Measurements from ENCODE around the gene ASXL3. TPM values are rescaled to one million over a fixed set of nuclear protein-coding genes. Genes with fewer than 3 reads are reported as not detected.

The ASXL3 gene
- polyA plus RNA-seq, 2 donors = 0.02 to 0.06 TPM

DNA sequence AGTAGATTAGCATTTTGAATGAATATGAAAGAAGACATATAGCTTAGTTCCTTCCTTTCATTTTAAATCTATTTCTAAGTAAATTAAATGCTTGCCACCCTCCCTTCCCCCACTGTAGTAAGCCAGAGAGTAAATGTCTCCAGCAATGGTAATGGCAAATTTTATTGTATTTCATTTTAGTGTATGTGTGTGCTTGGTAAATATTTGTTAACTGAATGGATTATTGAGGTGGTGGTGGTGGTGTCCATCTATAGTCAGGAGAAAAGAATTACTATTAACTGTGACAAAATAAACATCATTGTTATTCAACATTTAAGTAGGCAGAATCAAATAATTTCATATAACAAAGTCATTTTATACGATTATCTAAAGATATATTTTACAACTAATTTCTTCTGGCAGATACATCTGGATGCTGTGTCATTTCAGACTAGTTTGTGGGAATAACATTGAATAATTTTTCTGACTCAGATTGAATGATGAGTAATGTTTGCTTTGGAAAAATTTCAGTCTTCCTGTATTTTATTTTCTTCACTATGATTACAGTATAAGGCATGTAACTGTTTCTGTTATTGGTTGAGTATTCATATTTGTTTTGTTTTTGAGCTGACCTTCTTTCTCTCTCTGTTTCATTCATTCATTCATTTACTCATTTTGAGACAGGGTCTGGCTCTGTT lies 18.3 kb downstream of the ASXL3 start:
- Histone ChIP-seq H3K4me1 (ENCODE audit: control insufficient read depth in 2 of 2, insufficient read depth in 2 of 2, low read length in 1 of 2) (no peaks in the 10 kb centered on the region), H3K27ac (ENCODE audit: low read depth in 2 of 2, low read length in 1 of 2) (no peak overlapping the region)
- 48% methylated on average over 1 of the region's 1 CpG for WGBS, 2 donors

DNA sequence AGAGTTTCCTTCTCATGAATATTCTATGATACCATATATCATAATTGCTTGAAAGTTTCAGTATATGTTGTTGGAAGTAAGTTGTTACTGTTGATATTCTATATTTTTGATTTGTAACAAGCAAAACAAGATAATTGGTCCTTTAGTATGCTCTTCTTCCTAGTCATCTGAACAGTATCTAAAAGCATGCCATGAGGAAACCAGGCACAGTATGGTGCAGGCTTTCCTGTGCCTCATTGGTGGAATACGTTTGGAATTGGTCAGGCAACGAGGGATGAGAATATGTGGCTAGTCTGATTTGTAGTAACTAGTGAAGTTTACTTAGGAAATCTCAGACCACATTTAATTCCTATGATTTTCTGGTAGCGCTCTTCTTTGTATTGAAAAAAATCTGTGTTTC lies 22.8 kb downstream of the ASXL3 start:
- Histone ChIP-seq H3K27me3 (ENCODE audit: control insufficient read depth in 1 of 2, insufficient read depth in 2 of 2, low read length in 2 of 2) (no peaks in the 10 kb centered on the region), H3K27ac (ENCODE audit: low read depth in 2 of 2, low read length in 1 of 2) (no peak overlapping the region), H3K36me3 (ENCODE audit: control insufficient read depth in 2 of 2, insufficient read depth in 2 of 2, low read length in 1 of 2) (no peaks in the 10 kb centered on the region), H3K4me3 (ENCODE audit: low read depth in 1 of 2, low read length in 2 of 2) (no peak overlapping the region), H3K4me1 (ENCODE audit: control insufficient read depth in 2 of 2, insufficient read depth in 2 of 2, low read length in 1 of 2) (no peaks in the 10 kb centered on the region), H3K9me3 (ENCODE audit: control insufficient read depth in 2 of 2, insufficient read depth in 1 of 2, low read depth in 1 of 2, low read length in 1 of 2) (no peaks in the 10 kb centered on the region)
- WGBS, 2 donors = 81 to 85% methylated on average over 3 of the region's 3 CpGs

More for the DNA sequence above, 18.3 kb downstream of the ASXL3 start:
- no peaks in the 10 kb centered on the region for H3K9me3 ChIP-seq (ENCODE audit: control insufficient read depth in 2 of 2, insufficient read depth in 1 of 2, low read depth in 1 of 2, low read length in 1 of 2)
- H3K36me3 ChIP-seq (ENCODE audit: control insufficient read depth in 2 of 2, insufficient read depth in 2 of 2, low read length in 1 of 2) = no peaks in the 10 kb centered on the region
- H3K4me3 ChIP-seq (ENCODE audit: low read depth in 1 of 2, low read length in 2 of 2) = no peak overlapping the region
- H3K27me3 ChIP-seq (ENCODE audit: control insufficient read depth in 1 of 2, insufficient read depth in 2 of 2, low read length in 2 of 2) = no peaks in the 10 kb centered on the region

DNA sequence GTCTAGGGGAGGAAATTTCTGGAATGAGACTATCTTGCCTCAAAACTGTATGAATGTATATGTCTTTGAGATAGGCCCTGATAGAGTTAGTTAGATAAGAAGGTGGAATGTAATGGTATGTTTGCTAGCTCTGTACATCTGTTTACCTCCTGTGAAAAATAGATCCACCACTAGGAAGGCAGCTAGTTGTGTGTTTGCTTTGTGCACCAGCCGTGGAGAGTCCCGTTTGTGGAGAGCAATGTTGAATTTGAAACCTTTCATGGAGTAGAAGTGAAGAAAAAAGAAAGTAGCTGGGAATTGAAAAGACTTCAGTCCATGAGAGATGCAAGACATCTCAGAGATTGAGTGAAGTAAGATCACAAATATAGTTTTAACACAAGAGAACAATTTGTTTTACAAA lies 25.4 kb downstream of the ASXL3 start:
- Histone ChIP-seq H3K9me3 (ENCODE audit: control insufficient read depth in 2 of 2, insufficient read depth in 1 of 2, low read depth in 1 of 2, low read length in 1 of 2) (no peaks in the 10 kb centered on the region), H3K4me1 (ENCODE audit: control insufficient read depth in 2 of 2, insufficient read depth in 2 of 2, low read length in 1 of 2) (no peaks in the 10 kb centered on the region), H3K36me3 (ENCODE audit: control insufficient read depth in 2 of 2, insufficient read depth in 2 of 2, low read length in 1 of 2) (no peaks in the 10 kb centered on the region), H3K27ac (ENCODE audit: low read depth in 2 of 2, low read length in 1 of 2) (no peak overlapping the region), H3K27me3 (ENCODE audit: control insufficient read depth in 1 of 2, insufficient read depth in 2 of 2, low read length in 2 of 2) (no peaks in the 10 kb centered on the region), H3K4me3 (ENCODE audit: low read depth in 1 of 2, low read length in 2 of 2) (no peak overlapping the region)
- WGBS, 2 donors = 54 to 57% methylated on average over 2 of the region's 2 CpGs

DNA sequence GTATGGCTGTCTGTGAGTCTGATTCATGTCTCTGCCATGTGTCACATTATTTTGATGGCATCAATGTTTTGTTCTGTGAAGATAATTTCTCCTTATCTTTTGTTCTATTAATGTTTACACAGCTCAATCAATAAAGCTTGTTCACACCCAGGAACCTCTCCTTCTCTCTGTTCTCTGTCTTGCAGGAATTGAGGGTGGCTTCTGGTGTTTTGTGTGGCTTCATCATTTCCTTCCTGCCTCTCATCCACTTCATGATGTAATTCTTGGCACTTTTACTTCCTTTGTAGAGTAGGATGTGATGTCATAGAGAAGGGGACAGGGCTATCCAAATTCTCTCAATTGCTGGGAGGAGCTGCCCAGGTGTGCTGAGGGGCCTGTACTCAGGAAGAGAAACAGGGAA lies 27.2 kb downstream of the ASXL3 start:
- Histone ChIP-seq H3K27me3 (ENCODE audit: control insufficient read depth in 1 of 2, insufficient read depth in 2 of 2, low read length in 2 of 2) (no peaks in the 10 kb centered on the region), H3K27ac (ENCODE audit: low read depth in 2 of 2, low read length in 1 of 2) (no peak overlapping the region), H3K36me3 (ENCODE audit: control insufficient read depth in 2 of 2, insufficient read depth in 2 of 2, low read length in 1 of 2) (no peaks in the 10 kb centered on the region), H3K4me3 (ENCODE audit: low read depth in 1 of 2, low read length in 2 of 2) (no peak overlapping the region), H3K9me3 (ENCODE audit: control insufficient read depth in 2 of 2, insufficient read depth in 1 of 2, low read depth in 1 of 2, low read length in 1 of 2) (no peaks in the 10 kb centered on the region), H3K4me1 (ENCODE audit: control insufficient read depth in 2 of 2, insufficient read depth in 2 of 2, low read length in 1 of 2) (no peaks in the 10 kb centered on the region)

DNA sequence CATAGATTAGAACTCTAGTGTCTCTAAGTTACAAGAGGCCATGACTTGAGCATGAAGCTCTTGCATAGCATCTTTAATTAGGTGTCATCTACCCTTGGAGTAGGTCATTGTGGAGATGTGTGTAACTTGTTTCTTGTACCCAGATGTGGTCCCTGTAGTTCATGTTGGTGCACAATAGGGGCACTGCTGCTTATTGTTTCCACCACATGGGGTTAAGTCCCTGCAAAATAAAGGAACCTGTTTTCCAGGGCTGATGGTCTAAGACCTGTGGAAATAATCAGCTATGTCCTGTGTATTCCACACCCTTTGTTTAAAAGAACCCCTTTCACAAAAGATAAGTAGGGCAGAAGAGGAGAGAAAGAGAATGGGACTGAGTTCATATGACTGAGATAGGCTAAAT lies 28.6 kb downstream of the ASXL3 start:
- Histone ChIP-seq H3K27ac (ENCODE audit: low read depth in 2 of 2, low read length in 1 of 2) (no peak overlapping the region), H3K4me3 (ENCODE audit: low read depth in 1 of 2, low read length in 2 of 2) (no peak overlapping the region), H3K9me3 (ENCODE audit: control insufficient read depth in 2 of 2, insufficient read depth in 1 of 2, low read depth in 1 of 2, low read length in 1 of 2) (no peaks in the 10 kb centered on the region), H3K4me1 (ENCODE audit: control insufficient read depth in 2 of 2, insufficient read depth in 2 of 2, low read length in 1 of 2) (no peaks in the 10 kb centered on the region), H3K36me3 (ENCODE audit: control insufficient read depth in 2 of 2, insufficient read depth in 2 of 2, low read length in 1 of 2) (no peaks in the 10 kb centered on the region), H3K27me3 (ENCODE audit: control insufficient read depth in 1 of 2, insufficient read depth in 2 of 2, low read length in 2 of 2) (no peaks in the 10 kb centered on the region)

DNA sequence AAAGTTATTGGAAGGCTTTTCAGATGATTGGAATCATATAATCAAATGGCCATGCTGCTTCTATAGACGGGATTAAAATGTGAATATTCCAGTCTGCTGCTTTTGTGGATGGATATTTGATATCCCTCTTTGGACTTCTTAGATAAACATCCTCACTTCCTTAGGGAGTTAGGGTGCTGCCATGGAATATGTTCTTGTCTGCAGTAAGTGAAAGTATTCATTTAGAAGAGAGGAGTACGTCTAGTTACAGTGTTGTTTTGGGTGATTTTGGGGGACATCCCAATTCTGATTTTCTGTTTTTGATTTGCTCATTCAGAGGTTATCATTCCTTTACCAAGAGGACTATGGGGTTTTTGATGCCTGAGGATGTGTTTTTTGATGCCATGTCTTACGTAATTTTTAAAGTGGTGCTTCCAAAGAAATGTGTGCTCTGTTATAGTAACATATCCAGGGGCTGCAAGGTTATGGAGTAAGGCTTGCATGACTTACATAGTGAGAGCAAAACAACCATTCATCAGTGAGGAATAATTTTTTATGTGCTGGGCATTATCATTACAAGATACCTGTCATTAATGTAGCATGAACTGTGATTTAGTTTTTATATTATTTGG lies 33.6 kb downstream of the ASXL3 start:
- no peak overlapping the region for H3K27ac ChIP-seq (ENCODE audit: low read depth in 2 of 2, low read length in 1 of 2)
- H3K9me3 ChIP-seq (ENCODE audit: control insufficient read depth in 2 of 2, insufficient read depth in 1 of 2, low read depth in 1 of 2, low read length in 1 of 2) = no peaks in the 10 kb centered on the region
- H3K36me3 ChIP-seq (ENCODE audit: control insufficient read depth in 2 of 2, insufficient read depth in 2 of 2, low read length in 1 of 2) = no peaks in the 10 kb centered on the region
- H3K27me3 ChIP-seq (ENCODE audit: control insufficient read depth in 1 of 2, insufficient read depth in 2 of 2, low read length in 2 of 2) = no peaks in the 10 kb centered on the region
- H3K4me3 ChIP-seq (ENCODE audit: low read depth in 1 of 2, low read length in 2 of 2) = no peak overlapping the region
- no peaks in the 10 kb centered on the region for H3K4me1 ChIP-seq (ENCODE audit: control insufficient read depth in 2 of 2, insufficient read depth in 2 of 2, low read length in 1 of 2)
- WGBS, 2 donors = 68 to 70% methylated on average over 3 of the region's 3 CpGs

DNA sequence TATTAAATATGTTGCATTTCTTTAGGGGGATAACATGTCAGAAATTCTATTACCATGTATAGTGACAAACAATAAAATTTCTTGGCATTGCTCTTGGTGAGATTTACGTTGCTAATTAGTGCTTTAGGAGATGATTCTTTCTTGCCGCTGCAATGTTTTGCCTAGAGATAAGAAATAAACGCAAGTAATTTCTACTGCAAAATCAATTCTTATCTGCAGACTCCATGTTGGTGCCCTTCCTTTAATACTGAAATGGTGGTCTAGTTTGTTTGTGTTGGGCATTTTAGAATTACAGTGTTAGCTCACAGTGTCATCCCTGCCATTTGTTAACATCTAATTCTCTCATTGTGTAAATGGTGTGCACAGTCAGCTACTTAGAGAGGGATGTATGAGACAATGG lies 34.6 kb downstream of the ASXL3 start:
- H3K4me3 ChIP-seq (ENCODE audit: low read depth in 1 of 2, low read length in 2 of 2) = no peak overlapping the region
- WGBS, 2 donors = 84 to 86% methylated on average over 3 of the region's 3 CpGs

DNA sequence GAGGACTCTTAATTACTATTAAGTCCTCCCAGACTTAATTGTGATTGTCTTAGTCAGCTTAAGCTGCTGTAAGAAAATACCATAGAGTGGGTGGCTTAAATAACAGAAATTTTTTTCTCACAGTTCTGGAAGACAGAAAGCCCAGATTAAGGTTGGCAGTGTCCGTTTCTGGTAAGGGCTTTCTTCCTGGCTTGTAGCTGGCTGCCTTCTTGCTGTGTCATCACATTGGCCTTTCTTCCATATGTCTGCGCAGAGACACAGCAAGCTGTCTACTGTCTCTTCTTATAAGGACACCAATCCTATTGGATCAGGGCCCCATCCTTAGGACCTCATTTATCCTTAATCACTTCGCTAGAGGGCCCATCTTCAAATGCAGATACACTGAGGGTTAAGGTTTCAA lies 38.5 kb downstream of the ASXL3 start:
- 86% methylated on average over 3 of the region's 3 CpGs for WGBS, 2 donors
- Histone ChIP-seq H3K36me3 (ENCODE audit: control insufficient read depth in 2 of 2, insufficient read depth in 2 of 2, low read length in 1 of 2) (no peaks in the 10 kb centered on the region), H3K4me1 (ENCODE audit: control insufficient read depth in 2 of 2, insufficient read depth in 2 of 2, low read length in 1 of 2) (no peaks in the 10 kb centered on the region), H3K27ac (ENCODE audit: low read depth in 2 of 2, low read length in 1 of 2) (no peak overlapping the region), H3K27me3 (ENCODE audit: control insufficient read depth in 1 of 2, insufficient read depth in 2 of 2, low read length in 2 of 2) (no peaks in the 10 kb centered on the region), H3K4me3 (ENCODE audit: low read depth in 1 of 2, low read length in 2 of 2) (no peak overlapping the region), H3K9me3 (ENCODE audit: control insufficient read depth in 2 of 2, insufficient read depth in 1 of 2, low read depth in 1 of 2, low read length in 1 of 2) (no peaks in the 10 kb centered on the region)

More for the DNA sequence above, 34.6 kb downstream of the ASXL3 start:
- H3K4me1 ChIP-seq (ENCODE audit: control insufficient read depth in 2 of 2, insufficient read depth in 2 of 2, low read length in 1 of 2) = no peaks in the 10 kb centered on the region
- no peaks in the 10 kb centered on the region for H3K27me3 ChIP-seq (ENCODE audit: control insufficient read depth in 1 of 2, insufficient read depth in 2 of 2, low read length in 2 of 2)
- H3K9me3 ChIP-seq (ENCODE audit: control insufficient read depth in 2 of 2, insufficient read depth in 1 of 2, low read depth in 1 of 2, low read length in 1 of 2) = no peaks in the 10 kb centered on the region
- no peaks in the 10 kb centered on the region for H3K36me3 ChIP-seq (ENCODE audit: control insufficient read depth in 2 of 2, insufficient read depth in 2 of 2, low read length in 1 of 2)
- H3K27ac ChIP-seq (ENCODE audit: low read depth in 2 of 2, low read length in 1 of 2) = no peak overlapping the region

DNA sequence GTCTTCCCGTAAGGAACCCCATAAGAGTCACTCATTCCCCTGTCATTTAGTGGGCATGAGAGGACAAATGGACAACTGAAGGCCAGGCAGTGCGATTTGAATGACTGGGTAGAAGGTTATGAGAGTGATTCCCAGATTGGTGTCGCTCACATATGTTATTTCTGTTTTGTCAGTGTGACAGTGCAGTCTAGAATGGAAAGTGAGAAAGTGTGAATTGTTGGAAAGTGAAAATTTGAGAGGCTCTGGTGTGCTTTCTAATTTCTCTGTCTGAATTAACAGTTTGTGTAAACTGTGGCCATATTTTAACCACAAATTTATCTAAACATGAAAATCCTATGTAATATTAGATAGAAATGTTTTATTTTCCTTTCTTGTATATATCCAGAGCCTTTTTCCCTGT lies 49.1 kb downstream of the ASXL3 start:
- no peak overlapping the region for H3K4me3 ChIP-seq (ENCODE audit: low read depth in 1 of 2, low read length in 2 of 2)

DNA sequence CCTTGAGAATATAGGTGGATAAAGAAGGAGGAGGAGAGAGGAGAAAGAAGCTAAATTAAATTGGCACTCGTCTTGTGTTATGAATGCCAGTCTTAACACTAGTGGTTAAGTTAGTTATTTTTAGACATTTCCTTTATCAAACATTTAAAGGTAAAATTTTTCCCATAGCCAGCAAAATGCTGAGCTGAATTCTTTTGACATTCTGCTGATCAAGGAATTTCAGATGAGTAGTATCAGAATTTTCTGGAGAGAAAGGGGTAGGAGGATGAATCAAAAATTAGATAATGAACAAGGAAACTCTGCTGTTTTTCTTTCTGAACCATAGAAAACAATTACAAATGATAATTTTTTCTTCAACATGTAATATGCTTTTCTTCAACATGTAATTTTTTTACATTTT lies 52.5 kb downstream of the ASXL3 start:
- H3K9me3 ChIP-seq (ENCODE audit: control insufficient read depth in 2 of 2, insufficient read depth in 1 of 2, low read depth in 1 of 2, low read length in 1 of 2) = no peaks in the 10 kb centered on the region
- no peak overlapping the region for H3K27ac ChIP-seq (ENCODE audit: low read depth in 2 of 2, low read length in 1 of 2)
- no peaks in the 10 kb centered on the region for H3K27me3 ChIP-seq (ENCODE audit: control insufficient read depth in 1 of 2, insufficient read depth in 2 of 2, low read length in 2 of 2)
- no peaks in the 10 kb centered on the region for H3K4me1 ChIP-seq (ENCODE audit: control insufficient read depth in 2 of 2, insufficient read depth in 2 of 2, low read length in 1 of 2)
- no peak overlapping the region for H3K4me3 ChIP-seq (ENCODE audit: low read depth in 1 of 2, low read length in 2 of 2)
- 79 to 90% methylated on average over 1 of the region's 1 CpG for WGBS, 2 donors
- H3K36me3 ChIP-seq (ENCODE audit: control insufficient read depth in 2 of 2, insufficient read depth in 2 of 2, low read length in 1 of 2) = no peaks in the 10 kb centered on the region

More for the DNA sequence above, 49.1 kb downstream of the ASXL3 start:
- Histone ChIP-seq H3K36me3 (ENCODE audit: control insufficient read depth in 2 of 2, insufficient read depth in 2 of 2, low read length in 1 of 2) (no peaks in the 10 kb centered on the region), H3K27me3 (ENCODE audit: control insufficient read depth in 1 of 2, insufficient read depth in 2 of 2, low read length in 2 of 2) (no peaks in the 10 kb centered on the region), H3K9me3 (ENCODE audit: control insufficient read depth in 2 of 2, insufficient read depth in 1 of 2, low read depth in 1 of 2, low read length in 1 of 2) (no peaks in the 10 kb centered on the region), H3K27ac (ENCODE audit: low read depth in 2 of 2, low read length in 1 of 2) (no peak overlapping the region), H3K4me1 (ENCODE audit: control insufficient read depth in 2 of 2, insufficient read depth in 2 of 2, low read length in 1 of 2) (no peaks in the 10 kb centered on the region)
- WGBS, 2 donors = 88 to 92% methylated on average over 3 of the region's 3 CpGs

Measured in esophagus (tissue), 2 donors.